Mucosa of stomach (tissue), 1 donor: Measurements from ENCODE around the gene FAM163A.
"Not testable (repeated sequence)": the region's sequence is repeated elsewhere in the genome, so short reads cannot be mapped to it uniquely, and the experiment has no call there.

Source experiments
- H3K27me3 ChIP-seq: one replicate; pipeline ENCODE4 v1.7.0; 2013; ENCODE audit warnings: mild to moderate bottlenecking, low read length; ENCODE audit not compliant: control insufficient read depth, insufficient read depth
- H3K36me3 ChIP-seq: one replicate; pipeline ENCODE4 v1.7.0; 2013; ENCODE audit warnings: low read length; ENCODE audit not compliant: control insufficient read depth, insufficient read depth
- H3K4me1 ChIP-seq: one replicate; pipeline ENCODE4 v1.7.0; 2013; ENCODE audit warnings: mild to moderate bottlenecking, low read length; ENCODE audit not compliant: control insufficient read depth, insufficient read depth
- H3K4me3 ChIP-seq: one replicate; pipeline ENCODE4 v1.7.0; 2013; ENCODE audit warnings: low read length
- H3K9ac ChIP-seq: one replicate; pipeline ENCODE4 v1.7.0; 2013; ENCODE audit warnings: mild to moderate bottlenecking, low read length, moderate library complexity
- H3K9me3 ChIP-seq: one replicate; pipeline ENCODE4 v1.7.0; 2013; ENCODE audit warnings: mild to moderate bottlenecking, low read length, moderate library complexity; ENCODE audit not compliant: control insufficient read depth
- donor health status: Pancreatic carcinoma.

Gene FAM163A

DNA sequence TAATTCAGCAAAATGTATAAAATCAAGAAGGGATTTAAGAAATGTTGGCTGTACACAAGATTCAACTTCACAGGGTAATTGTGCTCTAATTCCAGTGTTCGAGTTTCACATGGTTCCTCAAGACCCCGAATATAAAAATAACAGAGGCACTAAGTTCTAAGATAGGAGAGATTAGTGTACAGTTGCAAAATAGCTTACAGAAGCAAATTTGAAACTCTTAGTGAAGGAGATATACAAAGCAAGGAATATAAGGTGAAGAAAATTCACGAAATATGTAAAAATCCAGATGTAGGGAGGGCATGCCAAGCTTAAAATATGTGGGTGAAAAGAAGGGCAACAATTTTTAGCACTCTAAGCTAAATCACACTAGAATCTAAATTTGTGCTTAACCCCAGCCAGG lies 105.1 kb downstream of the FAM163A start:
- Histone ChIP-seq H3K9ac (no peak overlapping the region), H3K4me1 (no peaks in the 10 kb centered on the region), H3K4me3 (no peak overlapping the region), H3K9me3 (no peaks in the 10 kb centered on the region), H3K27me3 (no peaks in the 10 kb centered on the region), H3K36me3 (peaks cover 7% of the 10 kb centered on the region)

DNA sequence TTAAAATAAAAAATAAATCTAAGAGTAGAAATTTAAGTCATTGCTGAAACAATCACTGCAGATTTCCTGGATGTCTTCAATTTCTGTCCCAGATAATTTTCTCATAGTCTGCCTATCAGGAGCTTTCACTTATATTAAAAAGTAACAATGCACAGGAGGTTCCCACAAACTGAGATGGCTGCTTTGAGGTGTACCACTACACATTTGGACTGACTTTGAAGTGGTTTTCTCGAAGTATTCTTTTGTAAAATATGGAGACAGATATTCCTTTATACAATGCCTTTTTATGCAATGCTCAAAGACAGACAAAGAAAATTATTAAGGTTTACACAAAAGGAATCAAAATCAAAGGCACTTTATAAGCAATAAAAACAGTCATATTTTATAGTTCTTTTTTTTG lies 110.0 kb downstream of the FAM163A start:
- Histone ChIP-seq H3K4me1 (no peaks in the 10 kb centered on the region), H3K9ac (no peak overlapping the region), H3K9me3 (no peaks in the 10 kb centered on the region), H3K36me3 (peaks cover 4% of the 10 kb centered on the region), H3K27me3 (no peaks in the 10 kb centered on the region), H3K4me3 (no peak overlapping the region)

DNA sequence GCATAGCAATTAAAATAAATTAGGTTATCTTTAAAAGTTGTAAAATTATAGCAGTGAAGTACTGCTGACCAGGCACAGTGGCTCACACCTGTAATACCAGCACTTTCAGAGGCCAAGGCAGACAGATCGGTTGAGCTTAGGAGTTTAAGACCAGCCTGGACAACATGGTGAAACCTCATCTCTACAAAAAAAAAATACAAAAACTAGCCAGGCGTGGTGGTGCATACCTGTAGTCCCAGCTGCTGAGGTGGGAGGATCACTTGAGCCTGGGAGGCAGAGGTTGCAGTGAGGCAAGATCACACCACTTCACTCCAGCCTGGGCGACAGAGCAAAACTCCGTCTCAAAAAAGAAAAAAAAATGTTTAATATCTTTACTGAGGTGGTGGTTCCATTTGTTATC lies 112.7 kb downstream of the FAM163A start:
- H3K4me1 ChIP-seq, H3K36me3 ChIP-seq, H3K27me3 ChIP-seq, H3K9me3 ChIP-seq, H3K9ac ChIP-seq, H3K4me3 ChIP-seq: not testable (repeated sequence)

DNA sequence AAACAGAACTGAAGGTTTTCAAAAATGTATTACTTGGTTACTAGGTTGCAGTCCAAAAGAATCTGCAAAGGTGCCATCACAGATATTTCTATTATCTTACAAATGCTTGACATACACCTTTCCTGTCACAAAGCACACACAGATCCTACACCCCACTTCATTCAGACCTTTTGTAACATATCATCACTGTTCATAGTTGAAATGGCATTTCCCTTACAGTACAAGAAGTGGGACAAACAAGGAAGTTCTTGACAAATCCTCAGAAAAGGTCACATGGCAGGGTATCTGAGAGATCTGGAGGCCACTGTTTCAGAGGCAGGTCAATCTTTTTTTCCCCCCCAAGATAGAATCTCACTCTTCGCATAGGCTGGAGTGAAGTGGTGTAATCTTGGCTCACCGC lies 113.2 kb downstream of the FAM163A start:
- no peaks in the 10 kb centered on the region for H3K9me3 ChIP-seq
- no peaks in the 10 kb centered on the region for H3K27me3 ChIP-seq
- no peaks in the 10 kb centered on the region for H3K36me3 ChIP-seq
- H3K9ac ChIP-seq, result no peak overlapping the region
- H3K4me3 ChIP-seq, result no peak overlapping the region
- no peaks in the 10 kb centered on the region for H3K4me1 ChIP-seq

DNA sequence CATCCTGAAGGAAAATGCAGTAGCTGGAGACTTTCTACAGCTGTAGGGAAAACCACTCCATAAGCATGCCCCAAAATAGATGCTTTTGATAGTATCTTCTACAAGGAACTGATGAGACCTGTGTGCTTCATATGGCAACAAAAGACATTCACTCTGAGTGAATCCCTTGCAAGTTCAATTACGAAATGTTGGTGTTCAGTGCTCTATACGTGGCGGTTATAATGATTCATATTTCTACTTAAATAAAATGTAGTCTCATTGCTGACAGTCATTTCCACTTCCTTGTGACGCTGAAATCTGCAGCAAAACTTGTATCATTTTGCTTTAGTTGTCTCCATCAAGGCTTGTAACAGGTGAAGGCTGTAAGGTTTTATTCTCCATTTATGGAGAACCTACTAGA lies 113.9 kb downstream of the FAM163A start:
- no peaks in the 10 kb centered on the region for H3K27me3 ChIP-seq
- no peak overlapping the region for H3K9ac ChIP-seq
- H3K4me1 ChIP-seq, result no peaks in the 10 kb centered on the region
- H3K9me3 ChIP-seq, result no peaks in the 10 kb centered on the region
- no peaks in the 10 kb centered on the region for H3K36me3 ChIP-seq
- no peak overlapping the region for H3K4me3 ChIP-seq

DNA sequence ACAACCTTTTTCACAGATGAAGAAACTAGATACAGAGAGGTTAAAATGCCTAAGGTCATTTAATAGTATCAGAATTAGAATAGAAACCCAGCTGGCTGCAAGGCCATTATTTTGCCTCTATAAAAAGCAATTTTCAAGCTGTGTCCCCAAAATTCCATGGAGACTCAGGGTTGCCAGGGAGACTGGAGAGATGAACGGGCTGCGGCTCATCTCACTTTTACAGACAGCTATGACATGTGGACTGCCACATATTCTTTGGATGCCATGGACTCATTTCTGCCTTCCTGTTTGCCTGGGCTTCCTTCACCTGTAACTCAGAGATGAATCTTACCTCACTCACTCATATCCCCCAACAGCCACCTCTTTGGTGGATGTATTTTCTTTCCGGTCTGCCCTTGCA lies 117.6 kb downstream of the FAM163A start:
- H3K27me3 ChIP-seq, result no peaks in the 10 kb centered on the region
- H3K9me3 ChIP-seq, result no peaks in the 10 kb centered on the region
- H3K4me3 ChIP-seq, result no peak overlapping the region
- H3K4me1 ChIP-seq, result no peaks in the 10 kb centered on the region
- no peak overlapping the region for H3K9ac ChIP-seq
- H3K36me3 ChIP-seq, result peaks cover 7% of the 10 kb centered on the region

DNA sequence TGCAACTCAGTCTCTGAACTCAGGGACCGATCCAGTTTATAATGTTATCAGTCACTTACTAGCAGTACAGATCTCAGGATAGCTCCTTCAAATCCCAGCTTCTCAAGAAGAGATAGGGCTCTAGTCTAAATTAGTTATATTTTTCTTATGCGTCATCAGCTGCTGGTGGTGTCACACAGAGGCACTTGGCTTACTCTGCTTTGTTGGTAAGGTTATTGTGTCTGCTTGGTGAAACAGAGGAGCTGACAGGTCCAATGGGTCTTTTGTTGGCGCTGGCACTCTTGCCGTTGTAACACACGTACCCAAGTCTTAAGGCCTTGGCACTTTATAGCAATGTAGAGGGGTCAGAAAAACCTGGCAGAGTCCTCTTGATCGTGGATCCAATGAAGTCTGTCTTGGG lies 122.3 kb downstream of the FAM163A start:
- Histone ChIP-seq H3K4me1 (no peaks in the 10 kb centered on the region), H3K27me3 (no peaks in the 10 kb centered on the region), H3K4me3 (no peak overlapping the region), H3K9me3 (no peaks in the 10 kb centered on the region), H3K36me3 (peaks cover 7% of the 10 kb centered on the region), H3K9ac (no peak overlapping the region)
